HG03558 (cell line): Measurements from ENCODE around the gene HACD2.

ENCODE experiments used
- ATAC-seq: cut with Tn5 transposase; IDR thresholded peaks from one replicate; pipeline ENCODE4 v1.9.1; 2021; ENCODE audit warnings: moderate number of reproducible peaks; ENCODE audit not compliant: unreplicated experiment; ENCODE audit errors: extremely low read depth

HACD2 gene

DNA sequence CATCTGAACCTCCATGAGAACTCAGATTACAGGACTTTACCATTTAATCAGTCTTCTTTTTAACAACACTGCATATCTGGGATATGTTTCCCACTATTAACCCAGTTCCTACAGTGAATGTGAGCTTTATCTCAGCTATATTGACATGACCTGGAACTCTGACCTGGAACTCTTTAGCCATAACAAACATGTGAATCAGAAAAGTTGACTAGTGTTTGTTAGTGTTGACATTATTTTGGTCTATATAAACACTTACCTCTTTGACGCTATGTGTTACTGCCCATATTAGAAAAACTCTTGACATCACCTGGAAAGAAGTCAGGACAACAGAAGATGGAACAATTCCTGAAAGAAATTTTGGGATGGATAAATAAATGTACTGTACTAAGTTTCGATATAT lies 56.7 kb downstream of the HACD2 start:
- no peak for ATAC-seq

- ATAC-seq: no peak
Measured at GRCh38 chr3:123527046-123527445, 57.8 kb downstream of the HACD2 start.

- no peak for ATAC-seq
Measured at GRCh38 chr3:123526474-123526873, 58.4 kb downstream of the HACD2 start.

DNA sequence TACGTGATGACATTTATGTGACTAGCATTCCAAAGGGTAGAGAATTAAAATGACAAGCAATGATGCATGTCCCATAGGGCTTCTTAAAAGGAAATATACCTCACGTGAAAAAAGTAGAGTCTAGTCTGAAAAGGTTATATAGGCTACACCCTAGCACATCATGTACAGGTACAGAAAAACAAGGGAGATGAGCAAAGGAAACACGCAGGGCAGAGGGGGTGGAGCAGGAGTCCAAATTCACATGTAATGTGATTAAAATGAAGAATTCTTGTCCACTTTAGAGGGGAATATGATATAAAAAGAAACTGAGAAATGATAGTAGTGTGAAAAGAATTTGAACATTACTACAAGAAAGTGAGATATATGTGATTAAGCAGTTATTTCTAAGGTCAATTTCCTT lies 59.4 kb downstream of the HACD2 start:
- no peak for ATAC-seq

DNA sequence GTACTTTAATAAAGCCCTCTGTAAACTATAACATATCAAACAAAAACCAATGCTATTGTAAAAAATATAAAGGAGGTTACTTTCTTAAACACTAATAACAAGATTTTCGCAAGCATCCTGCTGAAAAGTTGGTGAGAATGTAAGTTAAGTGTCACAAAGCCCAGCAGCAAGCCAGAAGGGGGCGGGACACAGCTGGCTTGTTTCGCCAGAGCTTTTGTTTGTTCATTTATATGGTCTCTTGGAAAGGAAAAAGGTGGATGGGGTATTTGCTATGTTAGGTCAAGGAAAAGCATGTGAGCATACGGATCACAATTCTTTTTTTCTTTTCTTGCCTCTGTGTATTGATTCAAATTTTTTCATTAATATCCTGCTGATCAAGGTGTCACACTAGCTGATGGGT lies 59.9 kb downstream of the HACD2 start:
- ATAC-seq: no peak

- no peak for ATAC-seq
Measured at GRCh38 chr3:123523023-123523412, 61.8 kb downstream of the HACD2 start.

- ATAC-seq: no peak
Measured at GRCh38 chr3:123522320-123523022, 62.4 kb downstream of the HACD2 start.

- ATAC-seq: no peak
Measured at GRCh38 chr3:123521179-123521969, 63.5 kb downstream of the HACD2 start.

DNA sequence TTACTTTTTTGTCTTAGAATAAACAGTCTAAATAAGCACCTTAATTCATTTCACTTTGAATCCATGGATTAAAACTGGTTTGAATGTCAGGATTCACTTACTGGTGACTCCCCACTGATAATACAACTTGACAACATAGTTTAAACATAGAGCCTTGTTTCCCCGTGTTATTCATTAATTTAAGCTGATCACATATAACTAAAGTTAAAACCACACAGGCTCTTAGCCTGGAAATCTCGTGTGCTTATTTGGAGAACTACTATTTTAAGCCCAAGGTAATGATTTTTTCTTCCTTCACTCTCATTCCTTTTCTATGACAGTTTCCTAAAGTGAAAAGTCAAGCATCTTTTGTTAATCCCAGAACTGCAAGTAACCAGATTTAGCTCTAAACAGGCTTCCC lies 64.2 kb downstream of the HACD2 start:
- no peak for ATAC-seq

GRCh38 chr3:123518892-123519485 lies 65.9 kb downstream of the HACD2 start:
- no peak for ATAC-seq

- ATAC-seq: no peak
Measured at GRCh38 chr3:123511726-123512125, 73.1 kb downstream of the HACD2 start.

GRCh38 chr3:123511084-123511483 lies 73.8 kb downstream of the HACD2 start:
- ATAC-seq: no peak

GRCh38 chr3:123508178-123508577 lies 76.7 kb downstream of the HACD2 start:
- ATAC-seq: no peak

- no peak for ATAC-seq
Measured at GRCh38 chr3:123505820-123506219, 79.0 kb downstream of the HACD2 start.

GRCh38 chr3:123503203-123503602 lies 81.7 kb downstream of the HACD2 start:
- no peak for ATAC-seq

DNA sequence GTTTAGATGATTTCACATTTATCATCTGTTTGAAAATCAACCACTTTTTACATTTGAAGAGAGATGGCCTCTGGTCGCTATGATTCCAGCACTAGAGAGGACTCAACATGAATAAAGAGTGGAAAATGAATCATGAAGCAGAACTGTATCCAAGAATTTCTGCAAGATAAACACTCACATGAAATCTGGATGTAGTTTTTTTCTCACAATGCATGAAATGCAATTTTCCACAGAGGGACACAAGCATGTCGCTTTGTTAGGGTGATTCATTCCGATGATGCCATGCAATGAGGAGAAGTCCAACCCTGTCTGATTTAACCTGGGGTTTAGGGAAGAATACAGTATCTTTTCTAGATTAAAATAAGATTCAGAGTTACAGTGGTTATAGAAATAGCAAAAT lies 85.5 kb downstream of the HACD2 start:
- ATAC-seq: no peak

DNA sequence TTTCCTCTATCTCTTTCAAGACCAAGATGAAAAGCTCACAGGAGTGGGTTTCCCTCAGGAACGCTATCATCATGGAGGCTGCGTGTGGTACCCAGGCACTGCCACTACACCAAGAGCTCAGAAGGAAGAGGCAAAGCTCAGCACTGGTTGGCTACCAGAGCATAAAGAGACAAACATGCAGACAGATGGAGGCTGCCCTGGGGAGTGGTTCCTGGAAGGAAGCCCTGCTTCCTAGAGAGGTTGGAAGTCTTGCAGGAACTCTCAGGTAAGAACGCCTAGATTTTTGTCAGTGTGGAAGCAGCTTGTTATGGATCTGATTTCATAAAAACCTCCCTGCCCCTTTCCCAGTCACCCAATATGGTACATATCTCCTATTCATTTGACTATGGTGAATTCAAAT lies 86.1 kb downstream of the HACD2 start:
- ATAC-seq: no peak

DNA sequence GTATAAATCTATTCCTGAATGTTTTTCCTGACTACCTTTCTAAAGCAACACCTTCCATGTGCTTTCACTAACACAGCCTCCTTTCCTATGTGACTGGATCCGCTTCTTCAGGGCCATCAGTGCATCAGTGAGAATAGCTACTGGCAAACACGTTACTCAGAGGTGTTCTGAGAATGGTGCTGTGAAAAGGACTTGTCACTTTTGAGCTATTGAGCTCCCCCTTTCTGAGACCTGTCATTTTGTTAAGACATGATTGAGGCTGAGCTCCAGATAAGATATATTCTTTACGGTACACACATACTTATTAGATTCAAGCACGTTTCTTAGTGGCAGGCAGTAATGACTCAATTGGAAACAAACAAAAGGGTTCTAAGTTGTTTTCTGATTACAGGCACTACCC lies 90.9 kb downstream of the HACD2 start:
- ATAC-seq: no peak

DNA sequence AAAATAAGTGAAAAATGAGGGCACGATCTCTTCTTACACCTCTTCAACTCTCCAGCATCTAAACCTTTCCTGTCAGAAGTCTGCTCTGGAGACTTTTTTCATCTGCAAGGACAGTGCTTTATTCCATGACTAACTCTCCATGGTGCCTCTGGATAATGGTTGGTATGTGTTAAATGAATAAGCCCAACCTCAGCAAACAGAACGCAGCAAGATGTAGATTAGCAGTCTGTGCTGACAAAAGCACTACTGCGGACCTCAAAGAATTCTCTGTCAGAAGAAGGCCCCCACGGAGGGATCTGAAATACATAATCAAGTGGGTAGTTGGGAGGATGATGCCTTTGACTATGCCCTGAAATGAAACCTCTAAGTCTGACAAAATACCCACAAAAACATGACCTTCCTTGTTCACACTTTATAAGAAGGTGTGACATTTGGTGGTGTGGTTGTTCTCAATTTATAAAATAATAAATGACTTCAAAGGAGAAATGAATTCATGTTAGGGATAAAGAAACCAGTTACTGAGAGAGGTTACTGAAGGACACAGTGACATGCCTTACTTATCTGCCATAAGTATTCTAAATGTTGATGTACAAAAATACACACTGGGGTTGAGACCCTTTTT lies 92.8 kb downstream of the HACD2 start:
- no peak for ATAC-seq

DNA sequence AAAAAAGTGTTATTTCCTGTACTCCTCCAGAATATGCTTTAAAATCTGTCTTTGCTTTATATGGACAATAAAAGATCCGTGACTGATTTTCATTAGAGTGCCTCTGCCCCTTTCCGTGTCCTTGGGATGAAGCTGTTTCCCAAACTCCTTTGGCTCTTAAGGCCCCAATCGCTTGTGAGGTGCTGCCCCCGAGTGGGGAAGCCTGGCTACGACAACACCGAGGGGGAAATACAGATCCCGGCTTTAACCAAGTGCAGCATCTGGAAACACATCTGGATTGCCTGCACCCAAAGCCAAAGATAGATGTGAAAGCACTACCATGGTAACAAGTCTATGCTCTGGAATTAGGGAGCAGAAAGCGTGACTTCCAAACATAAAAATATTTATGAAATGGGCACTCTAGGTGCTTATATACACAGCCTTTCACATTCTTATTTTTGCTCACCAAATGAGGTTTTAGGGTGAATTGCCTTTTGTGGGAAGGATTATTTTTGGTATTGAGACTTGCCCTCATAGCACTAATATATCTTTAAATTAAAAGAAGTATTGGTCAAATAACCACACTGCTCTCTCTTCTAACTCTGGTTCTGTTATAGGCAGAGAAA lies 95.4 kb downstream of the HACD2 start:
- no peak for ATAC-seq
